CD1c-positive myeloid dendritic cell (primary cell): ENCODE measurements around the gene GIT2.
A peak's percentile ranks its signal among the peaks of the same experiment; 100 is the strongest.
"Not testable (repeated sequence)": the region's sequence is repeated elsewhere in the genome, so short reads cannot be mapped to it uniquely, and the experiment has no call there.

Experiments used
- DNase-seq: peaks from one replicate; pipeline ENCODE4 v3.0.0-alpha.2; 2016; ENCODE audit errors: extremely low spot score

Gene GIT2

DNA sequence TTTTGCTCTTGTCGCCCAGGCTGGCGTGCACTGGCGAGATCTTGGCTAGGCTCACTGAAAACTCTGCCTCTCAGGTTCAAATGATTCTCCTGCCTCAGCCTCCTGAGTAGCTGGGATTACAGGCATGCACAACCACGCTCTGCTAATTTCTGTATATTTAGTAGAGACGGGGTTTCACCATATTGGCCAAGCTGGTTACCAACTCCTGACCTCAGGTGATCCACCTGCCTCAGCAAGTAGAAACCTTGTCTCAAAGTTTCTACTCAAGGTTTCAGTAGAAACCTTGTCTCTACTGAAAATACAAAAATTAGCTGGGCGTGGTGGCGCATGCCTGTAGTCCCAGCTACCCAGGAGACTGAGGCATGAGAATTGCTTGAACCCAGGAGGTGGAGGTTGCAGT is 104.4 kb downstream of the GIT2 start:
- DNase-seq: not testable (repeated sequence)

DNA sequence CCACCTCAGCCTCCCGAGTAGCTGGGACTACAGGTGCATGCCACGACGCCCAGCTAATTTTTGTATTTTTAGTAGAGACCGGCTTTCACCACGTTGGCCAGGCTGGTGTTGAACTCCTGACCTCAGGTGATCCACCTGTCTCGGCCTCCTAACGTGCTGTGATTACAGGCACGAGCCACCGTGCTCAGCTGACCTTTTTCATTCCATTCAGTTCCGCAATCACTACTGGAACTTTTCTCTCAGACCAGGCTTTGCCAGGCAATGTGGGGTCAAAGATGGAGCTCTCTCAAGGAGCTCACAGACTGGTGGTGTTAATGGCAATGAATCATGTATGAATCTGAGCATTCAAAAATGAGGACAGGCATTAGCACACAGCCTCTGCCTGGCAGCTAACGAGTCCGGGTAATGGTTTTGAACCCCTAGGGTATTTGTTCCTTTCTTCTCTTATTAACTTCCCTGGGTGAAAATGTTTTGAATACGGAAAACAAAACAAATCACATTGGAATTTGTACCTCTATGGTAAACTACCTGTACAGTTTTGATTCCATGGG is 105.5 kb downstream of the GIT2 start:
- DNase-seq: no peak

DNA sequence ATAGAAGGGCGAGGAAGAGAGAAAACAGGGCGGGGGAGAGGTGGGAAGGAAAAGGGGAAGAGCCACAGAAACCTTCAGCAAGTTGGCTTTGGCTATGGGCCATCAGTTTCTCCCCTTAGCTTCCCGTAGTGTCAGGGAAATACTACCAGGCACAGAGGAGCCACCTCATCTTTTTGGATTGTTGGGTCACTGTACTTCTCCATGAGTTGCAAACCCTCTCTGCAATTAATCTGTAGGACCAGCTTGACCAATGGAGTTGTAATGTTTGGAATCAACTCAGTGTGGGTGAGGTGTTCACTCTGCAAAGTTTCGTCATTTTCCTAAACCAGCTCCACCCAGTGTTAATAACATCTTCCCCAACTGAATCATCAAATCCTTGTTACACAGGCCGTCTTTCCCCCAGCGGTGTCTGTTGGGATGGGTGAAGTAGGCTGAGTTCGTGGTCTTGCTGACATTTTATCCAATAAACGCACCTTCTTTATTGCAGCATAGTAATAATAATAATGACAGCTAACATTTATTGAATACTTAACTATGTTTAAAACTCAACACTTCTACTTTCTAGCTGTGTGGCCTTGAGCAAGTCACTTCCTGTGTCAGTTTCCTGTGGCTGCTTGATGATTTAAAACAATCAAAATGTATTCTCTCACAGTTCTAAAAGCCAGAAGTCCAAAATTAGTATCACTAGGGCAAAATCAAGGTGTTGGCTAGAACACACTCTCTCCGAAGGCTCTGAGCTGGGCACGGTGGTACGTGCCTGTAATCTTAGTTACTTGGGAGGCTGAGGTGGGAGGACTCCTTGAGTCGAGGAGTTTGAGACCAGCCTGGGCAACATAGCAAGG is 107.8 kb downstream of the GIT2 start:
- DNase-seq: peak; percentile 77

DNA sequence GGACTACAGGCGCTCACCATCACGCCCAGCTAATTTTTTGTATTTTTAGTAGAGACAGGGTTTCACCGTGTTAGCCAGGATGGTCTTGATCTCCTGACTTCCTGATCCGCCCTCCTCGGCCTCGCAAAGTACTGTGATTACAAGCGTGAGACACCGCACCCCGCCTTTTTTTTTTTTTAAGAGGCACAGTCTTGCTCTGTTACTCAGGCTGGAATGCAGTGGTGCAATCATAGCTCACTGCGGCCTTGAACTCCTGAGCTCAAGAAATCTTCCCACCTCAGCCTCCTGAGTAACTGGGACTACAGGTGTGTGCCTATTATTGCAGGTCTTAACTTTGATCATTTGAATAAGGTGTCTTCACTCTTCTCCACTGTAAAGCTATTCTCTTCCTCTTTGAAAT is 110.6 kb downstream of the GIT2 start:
- no peak for DNase-seq

DNA sequence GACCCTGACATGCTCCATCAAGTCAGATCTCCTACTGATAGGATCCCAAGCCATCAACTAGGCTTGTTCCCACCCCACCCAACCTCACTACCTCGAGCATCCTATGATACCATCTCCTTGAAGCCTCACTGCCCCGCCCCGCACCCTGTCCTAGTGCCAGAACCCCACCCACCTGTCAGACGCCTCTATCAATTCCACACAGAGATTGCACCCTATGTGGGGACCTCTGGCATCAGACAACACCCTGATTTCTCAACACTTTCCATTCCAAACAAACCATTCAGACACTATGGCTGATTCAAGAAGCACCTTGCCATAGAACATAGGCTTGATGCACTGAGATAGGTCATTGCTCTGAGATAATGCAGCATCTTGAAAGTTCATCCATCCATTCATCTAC is 112.7 kb downstream of the GIT2 start:
- DNase-seq: no peak

DNA sequence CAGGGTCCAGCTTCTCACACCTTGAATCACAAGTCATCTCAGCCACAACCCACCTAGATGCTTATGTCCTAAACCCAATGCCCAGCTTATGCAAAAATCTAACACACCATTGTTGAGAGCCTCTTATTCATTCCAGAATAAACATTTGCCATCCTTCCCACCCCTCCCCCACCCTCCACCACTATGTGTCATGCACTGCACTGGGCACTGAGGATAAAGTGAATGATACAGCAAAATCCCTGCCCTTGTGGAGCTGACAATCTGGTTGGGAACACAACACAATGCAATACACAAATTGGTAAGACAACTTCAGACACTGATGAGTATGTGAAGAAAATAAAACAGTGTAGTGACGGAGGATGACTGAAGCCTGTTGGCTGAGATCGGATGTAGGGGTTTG is 114.4 kb downstream of the GIT2 start:
- no peak for DNase-seq

DNA sequence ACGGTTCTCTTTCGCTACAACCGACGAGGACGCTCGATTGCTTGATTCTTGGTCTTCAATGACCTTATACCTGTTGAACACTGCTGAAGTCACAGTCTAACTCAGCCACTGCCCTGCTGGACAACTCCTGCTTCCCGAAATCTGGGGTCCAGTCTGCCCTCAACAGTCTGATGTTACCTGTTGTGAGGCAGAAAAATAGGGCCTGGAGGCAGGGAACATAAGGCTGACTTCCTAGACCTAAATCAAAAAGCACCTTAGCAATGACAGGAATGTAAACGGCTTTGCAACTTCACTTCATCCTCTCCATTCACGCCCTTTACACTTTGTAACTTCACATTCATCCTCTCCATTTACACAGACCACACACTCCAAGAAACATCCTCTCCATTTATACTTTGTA is 115.2 kb downstream of the GIT2 start:
- DNase-seq: no peak

DNA sequence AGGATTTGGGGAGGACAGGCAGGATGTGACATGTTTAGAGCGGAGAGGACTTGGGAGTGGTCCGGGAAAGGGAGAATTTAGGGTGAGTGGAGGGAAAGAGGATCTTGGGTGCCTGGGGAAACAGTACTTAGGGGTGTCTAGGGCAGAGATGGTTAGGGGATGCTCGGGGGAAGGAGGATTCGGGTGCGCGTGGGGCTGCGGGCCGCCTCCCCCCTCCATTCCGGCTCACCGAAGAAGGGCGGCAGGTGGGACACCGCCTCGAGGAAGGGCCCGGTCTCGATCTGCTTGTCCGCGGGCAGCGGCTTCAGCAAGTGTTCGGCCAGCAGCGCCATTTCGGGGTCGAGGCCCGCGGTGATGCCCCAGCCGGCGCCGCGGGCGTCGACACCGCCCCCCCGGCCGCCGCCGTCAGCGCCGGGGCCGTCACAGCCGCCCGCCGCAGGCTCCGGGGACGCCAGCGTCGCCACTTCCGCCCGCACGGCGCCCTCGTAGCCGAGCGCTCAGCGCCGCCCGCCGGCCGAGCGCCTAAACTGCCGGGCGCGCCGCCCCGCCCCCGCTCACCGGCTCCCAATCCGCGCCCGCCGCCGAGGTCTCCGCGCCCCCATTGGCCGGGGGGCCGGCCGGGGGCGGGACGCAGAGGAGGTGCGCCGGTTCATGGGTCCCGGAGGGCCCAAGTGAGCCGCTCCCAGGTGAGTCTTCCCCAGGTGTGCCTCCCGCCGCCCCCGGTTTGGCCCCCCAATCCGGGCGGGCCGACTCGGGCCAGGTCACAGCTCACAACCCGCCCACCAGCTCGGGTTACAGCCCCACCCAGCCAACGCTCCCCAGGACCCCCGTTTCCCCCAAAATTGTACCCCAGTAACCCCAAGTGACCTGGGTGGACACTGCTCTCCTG is 115.9 kb downstream of the GIT2 start, which contains the start of gene GLTP:
Gene GLTP, minus strand, starts transcription at position 499 of the 889 bp plus-strand sequence. Its CDS starts 167 bp downstream, at position 332.
- DNase-seq: peak; percentile 97
